Motor neuron (in vitro differentiated cells): ENCODE data around the gene ZNF438. TPM values are rescaled to one million over a fixed set of nuclear protein-coding genes. Genes with fewer than 3 reads are reported as not detected.

Source experiments
- ATAC-seq, 8 experiments: fragments of 200-7000 bp; cut with Tn5 transposase; replicated peaks in 6 of 8; 2 replicates each; pipeline ENCODE4 v1.8.0; 2021; ENCODE audit warnings: mild to moderate bottlenecking in 8 of 8, moderate library complexity in 8 of 8
- H3K27ac ChIP-seq, 2 donors: fragments of 250-450 bp; sonication (Bioruptor Pico); 2 replicates each; pipeline ENCODE4 v1.9.0; 2021; ENCODE audit warnings: antibody characterized with exemption in 2 of 2, mild to moderate bottlenecking in 2 of 2, moderate library complexity in 1 of 2
- H3K4me1 ChIP-seq, 2 donors: fragments of 250-450 bp; sonication (Bioruptor Pico); replicated peaks in 1 of 2; 2 replicates each; pipeline ENCODE4 v1.6.1; 2021; ENCODE audit warnings: antibody characterized with exemption in 2 of 2, mild to moderate bottlenecking in 2 of 2, moderate library complexity in 1 of 2
- H3K4me3 ChIP-seq, 5 donors: fragments of 250-450 bp; sonication (Bioruptor Pico); 2 replicates each; pipeline ENCODE4 v1.9.0; 2021; ENCODE audit warnings: antibody characterized with exemption in 5 of 5, mild to moderate bottlenecking in 5 of 5, moderate library complexity in 4 of 5
- WGBS, 10 experiments: fragments of 450-650 bp; shearing (Covaris generic); methylation state at CpG; one replicate each; pipeline ENCODE4 v1.0.0; 2022; 5-methylcytosine and 5-hydroxymethylcytosine counted together
- in situ Hi-C, 9 experiments: fragments of 400-800 bp; cut with MboI; loops; one replicate each; pipeline ENCODE4 v1.15.0; 2021; ENCODE audit warnings: low sequenced_read_pairs in 9 of 9, low pct_unique_long_range_greater_than_20kb in 2 of 9; ENCODE audit not compliant: unreplicated experiment in 9 of 9
- total RNA-seq, 8 experiments: library from RNA; unstranded; fragments of 300-600 nt; gene quantifications; 2 replicates each; pipeline versions ENCODE4 v1.2.3 to v1.2.4, GENCODE V29; 2022

The ZNF438 gene
- total RNA-seq, 8 experiments from 2014 or later, result 2.1 to 5.3 (median 3.8) TPM

- peak in 2 of 8 experiments; percentile 80 for ATAC-seq
- Histone ChIP-seq H3K27ac (no peak overlapping the region), H3K4me3 (no peak overlapping the region), H3K4me1 (no peaks in the 10 kb centered on the region)
- 78 to 90% (median 86%) methylated on average over 1 to 3 of the region's 3 CpGs; no CpG with 5 or more reads in 3 of the 10 experiments for WGBS, 10 experiments
- in situ Hi-C loops, result no loop called here
Measured at GRCh38 chr10:31000071-31000782, 31.4 kb downstream of the ZNF438 start.

- peak in 5 of 8 experiments; percentile 17 to 82 (median 58) for ATAC-seq
- Histone ChIP-seq H3K4me1 (no peaks in the 10 kb centered on the region), H3K4me3 (no peak overlapping the region), H3K27ac (no peak overlapping the region)
- WGBS, 10 experiments, result 43 to 100% (median 87%) methylated on average over 1 to 3 of the region's 3 CpGs; no CpG with 5 or more reads in 2 of the 10 experiments
- in situ Hi-C loops, result no loop called here
Measured at GRCh38 chr10:30999070-30999712, 32.5 kb downstream of the ZNF438 start.

GRCh38 chr10:30997536-30998235, 34.0 kb downstream of the ZNF438 start:
- H3K4me3 ChIP-seq, result no peak overlapping the region
- in situ Hi-C loops, result no loop called here
- no peaks in the 10 kb centered on the region for H3K4me1 ChIP-seq
- WGBS, 10 experiments, result 70 to 100% (median 94%) methylated on average over 2 to 3 of the region's 3 CpGs; no CpG with 5 or more reads in 2 of the 10 experiments
- no peak overlapping the region for H3K27ac ChIP-seq
- ATAC-seq, result no peak

- Histone ChIP-seq H3K27ac (no peak overlapping the region), H3K4me1 (no peaks in the 10 kb centered on the region), H3K4me3 (no peak overlapping the region)
- in situ Hi-C loops, result no loop called here
- no peak for ATAC-seq
Measured at GRCh38 chr10:30996481-30997005, 35.1 kb downstream of the ZNF438 start.

GRCh38 chr10:30995081-30995770, 36.4 kb downstream of the ZNF438 start:
- Histone ChIP-seq H3K4me3 (no peak overlapping the region), H3K4me1 (no peaks in the 10 kb centered on the region), H3K27ac (no peak overlapping the region)
- no peak for ATAC-seq
- WGBS, 10 experiments, result 76 to 100% (median 90%) methylated on average over 1 to 3 of the region's 3 CpGs
- in situ Hi-C loops, result no loop called here

DNA sequence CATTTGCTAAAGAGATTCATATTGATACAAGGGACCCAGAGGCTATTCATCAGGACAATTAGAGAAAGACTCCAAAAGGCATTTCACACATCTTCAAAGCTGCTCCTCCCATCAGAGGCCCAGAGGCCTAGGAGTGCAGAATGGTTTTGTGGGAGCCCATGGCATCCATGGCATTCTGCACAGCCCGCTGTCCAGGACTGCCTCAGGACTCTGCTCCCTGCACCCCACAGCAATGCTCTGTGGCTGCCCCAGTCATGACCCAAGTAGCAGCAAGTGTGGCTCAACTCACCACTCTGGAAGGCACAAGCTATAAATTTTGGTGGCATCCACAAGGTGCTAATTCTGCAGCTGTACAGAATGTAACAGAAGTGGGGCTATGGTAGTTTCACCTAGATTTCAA, 38.5 kb downstream of the ZNF438 start:
- WGBS, 10 experiments, result 80 to 83% (median 80%) methylated on average over 1 of the region's 1 CpG; no CpG with 5 or more reads in 7 of the 10 experiments
- in situ Hi-C loops, result no loop called here
- Histone ChIP-seq H3K4me1 (no peaks in the 10 kb centered on the region), H3K4me3 (no peak overlapping the region), H3K27ac (no peak overlapping the region)
- ATAC-seq, result no peak

DNA sequence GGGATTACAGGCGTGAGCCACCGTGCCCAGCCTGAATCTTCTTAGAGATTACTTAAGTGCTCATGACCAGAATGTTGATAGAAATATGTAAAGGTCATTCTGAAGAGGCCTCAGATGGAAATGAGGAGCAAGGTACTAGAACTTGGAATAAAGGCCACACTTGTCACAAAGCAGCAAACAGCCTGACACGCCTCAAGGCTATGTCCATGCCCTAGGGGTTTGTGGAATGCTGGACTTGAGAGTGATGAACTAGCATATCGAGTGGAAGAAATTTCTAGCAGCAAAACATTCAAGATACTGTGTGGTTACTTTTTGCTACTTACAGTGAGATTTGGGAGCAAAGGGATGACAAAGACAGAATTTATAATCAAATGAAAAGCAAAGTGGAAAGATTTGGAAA, 39.0 kb downstream of the ZNF438 start:
- peak in 1 of 8 experiments; percentile 33 for ATAC-seq
- Histone ChIP-seq H3K4me1 (no peaks in the 10 kb centered on the region), H3K27ac (no peak overlapping the region), H3K4me3 (no peak overlapping the region)
- in situ Hi-C loops, result no loop called here
- WGBS, 10 experiments, result 50 to 98% (median 81%) methylated on average over 1 to 4 of the region's 4 CpGs; no CpG with 5 or more reads in 2 of the 10 experiments

DNA sequence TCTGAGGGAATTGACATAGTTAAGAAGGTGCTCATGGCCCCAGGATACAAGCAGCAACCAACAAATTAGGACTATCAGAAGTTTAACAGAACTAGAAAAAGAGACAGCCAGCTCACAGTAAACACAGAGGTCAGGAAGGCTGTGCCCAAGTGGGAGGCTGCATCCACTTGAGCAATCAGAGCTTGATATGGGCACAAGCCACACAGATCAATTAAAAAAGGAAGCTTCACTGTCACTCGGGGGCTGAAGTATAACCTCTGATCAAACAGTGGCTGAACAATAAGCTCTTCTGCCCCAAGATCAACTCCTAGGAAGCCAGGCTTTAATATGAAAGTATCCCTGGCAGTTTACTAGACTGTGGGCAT, 40.0 kb downstream of the ZNF438 start:
- 30 to 100% (median 68%) methylated on average over 1 of the region's 1 CpG; no CpG with 5 or more reads in 4 of the 10 experiments for WGBS, 10 experiments
- in situ Hi-C loops, result no loop called here
- H3K27ac ChIP-seq, result no peak overlapping the region
- H3K4me1 ChIP-seq, result no peaks in the 10 kb centered on the region
- no peak for ATAC-seq
- no peak overlapping the region for H3K4me3 ChIP-seq

- H3K27ac ChIP-seq, result no peak overlapping the region
- in situ Hi-C loops, result no loop called here
- no peaks in the 10 kb centered on the region for H3K4me1 ChIP-seq
- no peak overlapping the region for H3K4me3 ChIP-seq
- 92 to 100% (median 100%) methylated on average over 1 to 2 of the region's 2 CpGs; no CpG with 5 or more reads in 3 of the 10 experiments for WGBS, 10 experiments
- ATAC-seq, result no peak
Measured at GRCh38 chr10:30990971-30991646, 40.6 kb downstream of the ZNF438 start.

DNA sequence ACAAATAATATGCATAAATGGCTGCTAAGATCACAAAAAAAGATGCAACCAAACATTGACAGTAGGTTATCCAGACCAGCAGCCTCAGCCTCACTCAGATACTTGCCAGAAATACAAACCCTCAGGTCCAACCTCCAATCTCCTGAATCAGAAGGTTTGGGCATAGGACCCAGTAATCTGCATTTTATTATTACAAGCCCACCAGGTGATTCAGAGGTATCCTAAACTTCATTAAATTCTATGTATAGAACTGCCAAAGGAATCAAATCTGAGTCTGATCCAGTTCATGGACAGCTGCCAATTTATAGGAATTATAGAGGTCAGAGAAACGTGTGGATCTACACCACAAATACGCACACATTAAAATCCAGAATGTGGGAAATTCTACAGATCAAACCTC, 41.3 kb downstream of the ZNF438 start:
- no peaks in the 10 kb centered on the region for H3K4me1 ChIP-seq
- WGBS, 10 experiments, result 58 to 100% (median 86%) methylated on average over 1 to 2 of the region's 2 CpGs; no CpG with 5 or more reads in 1 of the 10 experiments
- no peak overlapping the region for H3K4me3 ChIP-seq
- no peak for ATAC-seq
- H3K27ac ChIP-seq, result no peak overlapping the region
- in situ Hi-C loops, result no loop called here

DNA sequence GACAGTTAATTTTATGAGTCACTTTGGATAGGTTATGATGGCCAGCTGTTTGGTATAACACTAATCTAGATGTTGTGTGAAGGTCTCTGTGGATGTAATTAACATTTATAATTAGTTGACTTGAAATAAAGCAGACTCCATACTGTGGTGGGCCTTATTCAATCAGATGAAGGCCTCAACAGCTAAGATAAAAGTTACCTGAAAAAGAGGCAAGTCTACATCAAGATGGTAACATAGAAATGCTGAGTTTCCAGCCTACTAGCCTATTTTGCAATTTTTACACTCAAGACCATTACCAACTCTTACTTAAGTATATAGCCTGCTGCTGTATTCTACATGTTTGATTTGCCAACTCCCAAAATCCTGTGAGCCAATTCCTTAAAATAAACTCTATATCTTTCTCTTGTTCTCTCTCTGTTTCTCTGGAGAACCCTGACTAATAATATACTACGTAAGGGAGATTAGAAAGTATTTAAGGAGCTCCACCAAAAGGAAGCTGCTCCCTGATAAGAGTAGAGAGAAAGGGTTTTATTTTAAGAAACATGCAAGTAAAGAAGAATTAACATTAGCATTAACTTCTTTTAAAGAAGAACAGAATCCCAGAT, 42.7 kb downstream of the ZNF438 start:
- WGBS, 10 experiments, result 14 to 100% (median 100%) methylated on average over 1 of the region's 1 CpG; no CpG with 5 or more reads in 3 of the 10 experiments
- in situ Hi-C loops, result no loop called here
- H3K4me1 ChIP-seq, result no peaks in the 10 kb centered on the region
- peak in 1 of 8 experiments; percentile 26 for ATAC-seq
- H3K4me3 ChIP-seq, result no peak overlapping the region
- no peak overlapping the region for H3K27ac ChIP-seq

DNA sequence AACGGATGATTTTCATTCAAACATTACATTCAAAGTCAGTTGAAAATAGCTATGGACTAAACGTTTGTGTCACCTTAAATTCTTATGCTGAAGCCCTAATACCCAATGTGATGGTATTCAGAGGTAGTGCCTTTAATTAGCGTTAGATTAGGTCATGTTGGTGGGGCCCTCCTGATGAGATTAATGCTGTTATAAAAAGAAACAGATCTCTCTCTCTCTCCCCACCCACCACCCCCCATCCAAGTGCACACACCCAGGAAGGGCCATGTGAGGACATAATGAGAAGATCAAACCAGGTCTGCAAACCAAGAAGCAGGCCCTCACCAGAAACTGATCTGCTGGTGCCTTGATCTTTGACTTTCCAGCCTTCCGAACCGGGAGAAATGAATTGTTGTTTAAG, 44.2 kb downstream of the ZNF438 start:
- H3K4me1 ChIP-seq, result no peaks in the 10 kb centered on the region
- ATAC-seq, result no peak
- 10 to 95% (median 57%) methylated on average over 1 to 5 of the region's 5 CpGs; no CpG with 5 or more reads in 1 of the 10 experiments for WGBS, 10 experiments
- H3K4me3 ChIP-seq, result no peak overlapping the region
- in situ Hi-C loops, result no loop called here
- H3K27ac ChIP-seq, result no peak overlapping the region
